Endothelial cell of umbilical vein (primary cell): ENCODE measurements around the gene GSTO1. TPM values are rescaled to one million over a fixed set of nuclear protein-coding genes. Genes with fewer than 3 reads are reported as not detected.
A peak's percentile ranks its signal among the peaks of the same experiment; 100 is the strongest.

Experiments used
- BruUV-seq: library from RNA; stranded (reverse); fragments of 400-500 nt; replicated peaks from 2 replicates; lab custom pipeline; 2021; lab: Mats Ljungman, UMichigan
- CTCF ChIA-PET: fragments of 300-600, 350-600 bp; sonication (Branson Sonifier 250); formaldehyde crosslinking; loops from one replicate; lab custom pipeline; 2021; ENCODE audit warnings: antibody characterized with exemption, inconsistent platforms; lab: Charles Lee
- POLR2A ChIA-PET: fragments of 300-600, 350-600 bp; sonication (Branson Sonifier 250); formaldehyde crosslinking; loops from one replicate; lab custom pipeline; 2021; ENCODE audit warnings: antibody characterized with exemption, inconsistent platforms; lab: Charles Lee
- DNase-seq: peaks from one replicate; pipeline ENCODE4 v3.0.0-alpha.2; 2011; ENCODE audit warnings: low read depth, low spot score
- FAIRE-seq: peaks from 2 replicates; lab custom pipeline; 2011; peaks lifted over from hg19 to GRCh38; lab: Jason Lieb, UNC
- H2AFZ ChIP-seq: 2 replicates; pipeline ENCODE4 v1.6.0; 2012; ENCODE audit warnings: low read depth, low read length, control low read depth, inconsistent platforms
- H3K27ac ChIP-seq: 2 replicates; pipeline ENCODE4 v1.5.1; 2011; ENCODE audit warnings: low read depth, mild to moderate bottlenecking, control low read depth, low read length, moderate library complexity; ENCODE audit not compliant: insufficient read depth
- H3K27me3 ChIP-seq, 2 experiments: 2 replicates each; pipeline versions ENCODE4 v1.6.0 to v1.6.1; 2011; ENCODE audit warnings: low read length in 2 of 2, mixed read lengths in 1 of 2; ENCODE audit not compliant: control insufficient read depth in 2 of 2, insufficient read depth in 2 of 2
- H3K36me3 ChIP-seq, 2 experiments: 2 replicates in 1 of 2; 3 replicates in 1 of 2; pipeline ENCODE4 v1.5.1; 2011; ENCODE audit warnings: low read length in 2 of 2, mild to moderate bottlenecking in 1 of 2, moderate library complexity in 1 of 2; ENCODE audit not compliant: control insufficient read depth in 2 of 2, insufficient read depth in 2 of 2; ENCODE audit errors: extremely low read depth in 1 of 2
- H3K4me1 ChIP-seq: 3 replicates; pipeline ENCODE4 v1.5.1; 2011; ENCODE audit warnings: mild to moderate bottlenecking, low read length; ENCODE audit not compliant: control insufficient read depth, insufficient read depth; ENCODE audit errors: extremely low read depth
- H3K4me2 ChIP-seq: 2 replicates; pipeline ENCODE4 v1.6.1; 2011; ENCODE audit warnings: low read length, control low read depth, mixed read lengths; ENCODE audit not compliant: insufficient read depth
- H3K4me3 ChIP-seq, 3 experiments: fragments of 200-600 bp in 1 of 3; sonication (generic), shearing (Covaris generic) in 1 of 3; replicated peaks in 1 of 3; 2 replicates each; pipeline ENCODE4 v1.5.1; 2011 to 2016; ENCODE audit warnings: control low read depth in 3 of 3, low read length in 3 of 3, mild to moderate bottlenecking in 2 of 3, inconsistent platforms in 1 of 3, low read depth in 1 of 3, moderate library complexity in 1 of 3; ENCODE audit not compliant: insufficient read depth in 1 of 3
- H3K79me2 ChIP-seq: 2 replicates; pipeline ENCODE4 v1.6.0; 2012; ENCODE audit warnings: low read length, inconsistent platforms; ENCODE audit not compliant: control insufficient read depth, insufficient read depth
- H3K9ac ChIP-seq: replicated peaks from 2 replicates; pipeline ENCODE3; 2011; ENCODE audit warnings: low read length, control low read depth; ENCODE audit not compliant: insufficient read depth; ENCODE audit errors: extremely low read depth
- H3K9me1 ChIP-seq: replicated peaks from 3 replicates; pipeline ENCODE4 v1.6.0; 2011; ENCODE audit warnings: mild to moderate bottlenecking, low read length; ENCODE audit not compliant: control insufficient read depth, insufficient read depth; ENCODE audit errors: extremely low read depth
- H3K9me3 ChIP-seq: replicated peaks from 2 replicates; pipeline ENCODE4 v1.5.1; 2012; ENCODE audit warnings: low read length, inconsistent platforms; ENCODE audit not compliant: control insufficient read depth, insufficient read depth
- H4K20me1 ChIP-seq: replicated peaks from 2 replicates; pipeline ENCODE3; 2011; ENCODE audit warnings: mild to moderate bottlenecking, low read length; ENCODE audit not compliant: control insufficient read depth, insufficient read depth; ENCODE audit errors: extremely low read depth
- CTCF ChIP-seq, 2 donors: IDR thresholded peaks; 1 replicate in 1 of 2; 2 replicates in 1 of 2; pipeline ENCODE4 v1.5.1; 2011; ENCODE audit warnings: low read length in 2 of 2, mild to moderate bottlenecking in 2 of 2, moderate library complexity in 2 of 2, control low read depth in 1 of 2, inconsistent platforms in 1 of 2, low read depth in 1 of 2; ENCODE audit not compliant: insufficient read depth in 1 of 2; ENCODE audit errors: extremely low read depth in 1 of 2
- EZH2 ChIP-seq: IDR thresholded peaks from 2 replicates; pipeline ENCODE4 v1.6.1; 2012; ENCODE audit warnings: borderline replicate concordance, low read depth, mild to moderate bottlenecking, moderate library complexity, low read length, inconsistent platforms; ENCODE audit not compliant: severe bottlenecking
- GATA2 ChIP-seq: IDR thresholded peaks from 2 replicates; pipeline ENCODE4 v1.7.0; 2011; ENCODE audit warnings: low read depth, mild to moderate bottlenecking, moderate library complexity, mixed read lengths, low read length; ENCODE audit not compliant: insufficient read length, insufficient read depth
- JUN ChIP-seq: IDR thresholded peaks from 2 replicates; pipeline ENCODE4 v1.6.1; 2011; ENCODE audit warnings: borderline replicate concordance, low read depth; ENCODE audit not compliant: insufficient read length, insufficient read depth
- MAX ChIP-seq: IDR thresholded peaks from 2 replicates; pipeline ENCODE4 v1.6.1; 2011; ENCODE audit not compliant: insufficient read depth, insufficient read length
- MYC ChIP-seq: IDR thresholded peaks from one replicate; pipeline ENCODE4 v1.6.1; 2011; ENCODE audit warnings: mild to moderate bottlenecking, low read depth, low read length
- POLR2A ChIP-seq: IDR thresholded peaks from 2 replicates; pipeline ENCODE4 v1.6.1; 2012; ENCODE audit warnings: low read depth, mild to moderate bottlenecking, control low read depth, low read length
- POLR2AphosphoS5 ChIP-seq: IDR thresholded peaks from 2 replicates; pipeline ENCODE4 v1.6.1; 2012; ENCODE audit warnings: low read depth, mild to moderate bottlenecking, control low read depth, low read length, moderate library complexity; ENCODE audit not compliant: insufficient read depth
- dilution Hi-C: fragments of 300-500 bp; cut with MboI; formaldehyde crosslinking; loops from one replicate; pipeline ENCODE4 v1.15.0; 2019; ENCODE audit warnings: low sequenced_read_pairs; ENCODE audit not compliant: extremely low pct_ligation_motif_present
- intact Hi-C: fragments of 100-400 bp; cut with micrococcal nuclease; formaldehyde crosslinking; loops from one replicate; pipeline ENCODE4 v1.10.0; 2022
- polyA plus RNA-seq, 4 experiments: library from polyadenylated mRNA; depleted of rRNA in 3 of 4; stranded (reverse) in 3 of 4; unstranded in 1 of 4; fragments of >200 nt; gene quantifications; 2 replicates each; pipeline versions ENCODE4 v1.2.1 to v1.2.3, GENCODE V29; 2011 to 2012; ENCODE audit warnings: missing spikeins in 1 of 4
- total RNA-seq: library from RNA; stranded (reverse); gene quantifications from 2 replicates; pipeline ENCODE4 v1.2.3, GENCODE V29; 2021

GSTO1 gene
- total and polyA plus RNA-seq, 2 donors (not counting 3 experiments of a cell fraction or from before 2014, with no cell fraction given): 124 to 211 TPM

GRCh38 chr10:104309980-104310978 lies 55.6 kb downstream of the GSTO1 start:
- Histone ChIP-seq H3K4me2 (no peak overlapping the region), H3K9ac (no peak overlapping the region), H3K4me1 (peaks cover 12% of the 10 kb centered on the region), H2AFZ (no peak overlapping the region), H3K27me3 (no peaks in the 10 kb centered on the region), H3K9me3 (no peaks in the 10 kb centered on the region), H3K79me2 (peaks cover 52% of the 10 kb centered on the region), H3K4me3 (no peak overlapping the region), H3K27ac (no peak overlapping the region), H3K9me1 (no peaks in the 10 kb centered on the region), H3K36me3 (peaks cover 11 to 24% of the 10 kb centered on the region in 2 experiments), H4K20me1 (no peaks in the 10 kb centered on the region)
- POLR2A ChIA-PET: interaction anchor here (1.1 kb wide), 1 partner anchor 21 kb away, joined by 4 read pairs; no protein-coding TSS in a partner anchor
- BruUV-seq: no TSS peak
- intact Hi-C loops: no loop called here
- CTCF ChIA-PET: interaction anchor here (0.6 to 3.8 kb wide), 8 partner anchors 8 to 43 kb away, joined by 3 to 15 read pairs (median 4); partner anchors contain the start of gene CFAP58
- DNase-seq (peak; percentile 57), FAIRE-seq (peak; percentile 79)
- peak; percentile 57 for TF ChIP-seq GATA2
- no peak for TF ChIP-seq MAX
- TF ChIP-seq POLR2A: no peak
- no peak for TF ChIP-seq MYC
- TF ChIP-seq POLR2AphosphoS5: no peak
- TF ChIP-seq EZH2: no peak
- no peak for TF ChIP-seq CTCF (IDR thresholded peaks at IDR 0.05; ENCODE audit: extremely low read depth in 1 of 2, insufficient read depth in 1 of 2, low read depth in 1 of 2, low read length in 2 of 2)
- TF ChIP-seq JUN: no peak
- dilution Hi-C loops: no loop called here
